T-helper 2 cell treated with Interferon-gamma antibody and Interleukin-4, amounts not matched to agents 5 μg/mL and 100 μg/mL, for 36 hours (primary cell): ENCODE data around the gene FNDC3B.

Source experiments
- DNase-seq: peaks from one replicate; pipeline ENCODE4 v3.0.0; 2021; ENCODE audit warnings: low spot score
- H3K27ac Mint-ChIP-seq: one replicate; pipeline ENCODE4 v1.8.0; 2021; ENCODE audit warnings: mild to moderate bottlenecking, mixed read lengths
- H3K27me3 Mint-ChIP-seq: one replicate; pipeline ENCODE4 v1.8.0; 2021; ENCODE audit warnings: low read depth, mixed read lengths
- H3K36me3 Mint-ChIP-seq: one replicate; pipeline ENCODE4 v1.8.0; 2021; ENCODE audit warnings: low read depth, mixed read lengths
- H3K4me1 Mint-ChIP-seq: one replicate; pipeline ENCODE4 v1.8.0; 2021; ENCODE audit warnings: low read depth, mixed read lengths
- H3K4me3 Mint-ChIP-seq: one replicate; pipeline ENCODE4 v1.8.0; 2022; ENCODE audit warnings: mild to moderate bottlenecking, moderate library complexity, mixed read lengths
- H3K9me3 Mint-ChIP-seq: one replicate; pipeline ENCODE4 v1.8.0; 2021; ENCODE audit warnings: mixed read lengths

Gene FNDC3B

GRCh38 chr3:172442606-172443005 is 403.2 kb downstream of the FNDC3B start:
- peaks cover 75% of the 10 kb centered on the region for H3K27me3 Mint-ChIP-seq
- peaks cover 6% of the 10 kb centered on the region for H3K4me1 Mint-ChIP-seq
- DNase-seq, result no peak

GRCh38 chr3:172444821-172445220 is 405.4 kb downstream of the FNDC3B start:
- Mint-ChIP-seq H3K27me3 (peaks cover 82% of the 10 kb centered on the region), H3K4me3 (no peak overlapping the region), H3K27ac (no peak overlapping the region), H3K4me1 (peaks cover 20% of the 10 kb centered on the region), H3K9me3 (no peaks in the 10 kb centered on the region), H3K36me3 (peaks cover 8% of the 10 kb centered on the region)
- DNase-seq, result no peak

More at GRCh38 chr3:172442606-172443005, 403.2 kb downstream of the FNDC3B start:
- no peak overlapping the region for H3K27ac Mint-ChIP-seq
- H3K36me3 Mint-ChIP-seq, result peaks cover 5% of the 10 kb centered on the region
- H3K9me3 Mint-ChIP-seq, result no peaks in the 10 kb centered on the region
- H3K4me3 Mint-ChIP-seq, result no peak overlapping the region

DNA sequence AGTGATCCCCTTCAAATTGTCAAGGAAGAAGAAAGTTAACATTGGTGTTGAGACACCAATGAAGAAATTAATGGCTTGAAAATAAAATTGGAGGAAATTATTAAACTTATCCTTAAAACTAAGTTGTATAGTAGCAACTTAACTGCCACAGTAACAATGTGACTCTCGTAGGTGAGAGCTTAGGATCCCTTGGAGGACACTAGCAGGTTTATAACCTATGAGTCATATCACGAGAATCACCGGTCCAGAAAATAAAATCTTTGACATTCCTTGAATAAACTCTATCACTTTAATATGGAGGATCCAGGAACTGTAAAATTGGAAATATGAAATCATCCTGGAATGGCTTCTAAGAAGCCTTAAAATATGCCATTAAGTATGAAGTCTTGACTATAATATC is 406.8 kb downstream of the FNDC3B start:
- Mint-ChIP-seq H3K4me1 (peaks cover 20% of the 10 kb centered on the region), H3K9me3 (no peaks in the 10 kb centered on the region), H3K27ac (no peak overlapping the region), H3K27me3 (peaks cover 86% of the 10 kb centered on the region), H3K36me3 (peaks cover 8% of the 10 kb centered on the region), H3K4me3 (no peak overlapping the region)
- no peak for DNase-seq

DNA sequence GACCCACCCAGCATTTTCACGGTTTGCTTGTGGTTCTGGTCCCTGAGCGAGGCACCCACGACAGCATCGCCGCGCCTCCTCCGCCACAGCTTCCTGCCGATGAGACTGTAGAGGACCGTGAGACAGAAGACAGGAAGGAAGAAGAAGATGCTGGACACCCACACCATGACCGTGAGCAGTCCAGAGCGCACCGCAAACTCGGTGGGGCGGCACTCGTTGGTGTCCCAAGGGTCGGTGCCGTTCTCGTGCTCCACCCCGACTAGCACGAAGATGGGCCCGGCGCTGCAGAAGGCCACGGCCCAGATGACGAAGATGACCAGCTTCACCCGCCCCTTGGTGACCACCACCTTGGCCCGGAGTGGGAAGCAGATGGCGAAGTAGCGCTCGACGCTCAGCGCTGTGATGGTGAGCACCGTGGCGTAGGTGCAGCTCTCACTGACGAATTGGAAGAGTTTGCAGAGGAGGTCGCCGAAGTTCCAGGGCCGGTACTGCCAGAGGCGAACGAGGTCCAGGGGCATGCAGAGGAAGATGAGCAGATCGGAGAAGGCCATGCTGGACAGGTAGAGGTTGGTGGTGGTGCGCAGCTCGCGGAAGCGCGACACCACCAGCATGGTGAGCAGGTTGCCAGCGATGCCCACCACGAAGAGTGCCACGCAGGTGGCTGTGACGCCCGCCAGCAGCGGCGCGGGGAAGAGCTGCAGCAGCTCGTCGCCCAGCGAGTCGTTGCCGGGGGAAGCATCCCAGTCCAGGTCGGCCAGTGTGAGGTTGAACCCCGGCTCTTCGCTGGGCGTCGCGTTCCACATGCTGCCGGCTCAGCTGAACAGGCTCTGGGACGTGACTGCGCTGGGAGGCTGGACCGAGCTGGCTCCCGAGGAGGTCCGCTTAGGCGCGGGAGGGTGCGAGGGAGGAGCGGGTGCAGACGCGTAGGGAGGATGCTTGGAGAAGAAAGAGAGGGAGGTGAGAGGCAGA is 408.5 kb downstream of the FNDC3B start, which contains the start of gene GHSR:
GHSR (minus strand) TSS at position 846 of the 969 bp plus-strand sequence; CDS start at position 803, 43 bp downstream.
- Mint-ChIP-seq H3K27me3 (peaks cover 81% of the 10 kb centered on the region), H3K4me3 (peak within 1 kb of the TSS; percentile 70), H3K4me1 (peaks cover 20% of the 10 kb centered on the region), H3K36me3 (peaks cover 8% of the 10 kb centered on the region), H3K9me3 (no peaks in the 10 kb centered on the region), H3K27ac (peak within 1 kb of the TSS; percentile 32)
- no peak for DNase-seq

GRCh38 chr3:172448661-172449465 is 409.5 kb downstream of the FNDC3B start:
- Mint-ChIP-seq H3K4me1 (peaks cover 20% of the 10 kb centered on the region), H3K4me3 (peak overlapping the region; percentile 20), H3K27ac (no peak overlapping the region), H3K27me3 (peaks cover 83% of the 10 kb centered on the region), H3K9me3 (no peaks in the 10 kb centered on the region), H3K36me3 (peaks cover 8% of the 10 kb centered on the region)
- no peak for DNase-seq

DNA sequence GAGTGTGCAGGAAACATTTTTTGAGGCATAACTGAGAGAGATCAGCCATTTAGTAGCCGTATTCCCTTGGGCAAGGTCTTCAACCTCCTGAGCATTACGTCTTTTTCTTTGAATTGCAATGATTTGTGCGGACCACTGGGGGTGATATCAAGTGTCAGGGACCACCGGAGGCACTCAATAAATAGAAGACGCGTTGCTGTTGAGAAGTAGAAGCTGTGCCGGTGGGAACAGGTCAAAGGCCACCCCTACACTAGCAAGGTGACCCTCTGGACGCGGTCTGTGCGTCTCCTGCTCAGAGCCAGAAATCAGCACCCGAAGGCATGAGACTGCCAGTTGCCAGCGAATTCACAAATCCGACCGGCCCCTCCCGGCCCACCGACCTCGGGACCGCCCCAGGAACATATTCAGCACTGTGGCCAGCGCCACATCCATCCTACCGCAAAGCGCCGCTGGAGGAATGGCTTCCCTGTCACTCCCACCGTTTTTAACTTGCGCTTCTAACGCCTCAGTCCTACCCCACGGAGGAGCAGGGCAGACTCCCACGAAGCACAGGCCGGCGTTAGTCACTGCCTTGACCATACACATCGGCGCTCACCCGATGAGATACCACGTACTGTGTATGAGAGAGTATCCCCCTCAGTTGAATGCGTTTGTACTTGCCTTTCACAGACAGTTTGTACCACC is 410.2 kb downstream of the FNDC3B start:
- H3K9me3 Mint-ChIP-seq, result no peaks in the 10 kb centered on the region
- DNase-seq, result no peak

More for the DNA sequence above, 410.2 kb downstream of the FNDC3B start:
- Mint-ChIP-seq H3K27ac (no peak overlapping the region), H3K36me3 (peaks cover 8% of the 10 kb centered on the region), H3K27me3 (peaks cover 86% of the 10 kb centered on the region), H3K4me1 (peaks cover 20% of the 10 kb centered on the region), H3K4me3 (no peak overlapping the region)
